Activated naive CD8-positive, alpha-beta T cell treated with anti-CD3 and anti-CD28 coated beads, Interleukin-2, amount 50 U/mL, for 16 hours (primary cell): ENCODE results near the gene SCMH1.
"Not testable (repeated sequence)": the region's sequence is repeated elsewhere in the genome, so short reads cannot be mapped to it uniquely, and the experiment has no call there.

Experiments used
- DNase-seq: peaks from one replicate; pipeline ENCODE4 v3.0.0-alpha.2; 2020; ENCODE audit warnings: low read depth, low spot score

Gene SCMH1

DNA sequence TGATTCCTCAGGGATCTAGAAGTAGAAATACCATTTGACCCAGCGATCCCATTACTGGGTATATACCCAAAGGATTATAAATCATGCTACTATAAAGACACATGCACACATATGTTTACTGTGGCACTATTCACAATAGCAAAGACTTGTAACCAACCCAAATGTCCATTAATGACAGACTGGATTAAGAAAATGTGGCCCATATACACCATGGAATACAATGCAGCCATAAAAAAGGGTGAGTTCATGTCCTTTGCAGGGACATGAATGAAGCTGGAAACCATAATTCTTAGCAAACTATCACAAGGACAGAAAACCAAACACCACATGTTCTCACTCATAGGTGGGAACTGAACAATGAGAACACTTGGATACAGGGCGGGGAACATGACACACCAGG is 30.5 kb downstream of the SCMH1 start:
- not testable (repeated sequence) for DNase-seq

GRCh38 chr1:41207053-41207452 is 35.1 kb downstream of the SCMH1 start:
- DNase-seq, result not testable (repeated sequence)

GRCh38 chr1:41200728-41201127 is 41.4 kb downstream of the SCMH1 start:
- DNase-seq, result no peak

GRCh38 chr1:41199375-41199774 is 42.7 kb downstream of the SCMH1 start:
- DNase-seq, result no peak

GRCh38 chr1:41192456-41193178 is 49.5 kb downstream of the SCMH1 start:
- no peak for DNase-seq

- no peak for DNase-seq
Measured at GRCh38 chr1:41184446-41184845, 57.7 kb downstream of the SCMH1 start.

GRCh38 chr1:41178230-41178629 is 63.9 kb downstream of the SCMH1 start:
- DNase-seq, result not testable (repeated sequence)

DNA sequence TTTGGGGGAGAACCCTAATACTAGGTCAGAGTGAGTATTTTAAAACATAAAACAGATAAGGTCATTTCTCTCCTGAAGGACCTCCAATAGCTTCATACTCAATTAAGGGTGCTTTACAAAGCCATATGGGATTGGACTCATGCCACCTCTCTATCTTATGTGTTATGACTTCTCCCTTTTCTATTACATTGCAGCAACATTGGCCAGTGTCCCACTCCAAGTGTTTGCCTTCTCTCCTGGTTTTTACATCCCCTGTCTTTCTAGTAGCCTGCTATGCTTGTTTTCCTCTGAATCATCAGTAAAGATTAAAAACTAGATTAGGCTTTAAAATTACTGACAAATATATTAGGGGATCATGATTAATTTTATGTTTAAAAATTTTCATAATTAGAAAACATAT is 66.6 kb downstream of the SCMH1 start:
- no peak for DNase-seq

DNA sequence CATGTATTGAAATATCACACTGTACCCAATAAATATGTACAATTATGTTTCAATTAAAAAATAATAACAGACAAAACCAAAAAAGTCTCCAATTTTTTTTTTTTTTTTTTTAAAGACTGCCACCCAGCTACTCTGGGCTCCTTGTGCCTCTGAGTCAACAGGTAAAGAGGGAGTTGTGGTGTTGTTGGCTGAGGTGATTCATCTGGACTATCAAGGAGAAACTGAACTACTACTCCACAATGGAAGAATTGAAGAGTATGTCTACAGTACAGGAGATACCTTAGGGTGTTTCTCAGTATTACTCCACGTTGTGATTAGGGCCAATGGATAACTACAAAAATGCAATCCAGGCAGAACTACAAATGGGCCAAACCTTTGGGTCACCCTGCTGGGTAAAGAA is 67.9 kb downstream of the SCMH1 start:
- no peak for DNase-seq

DNA sequence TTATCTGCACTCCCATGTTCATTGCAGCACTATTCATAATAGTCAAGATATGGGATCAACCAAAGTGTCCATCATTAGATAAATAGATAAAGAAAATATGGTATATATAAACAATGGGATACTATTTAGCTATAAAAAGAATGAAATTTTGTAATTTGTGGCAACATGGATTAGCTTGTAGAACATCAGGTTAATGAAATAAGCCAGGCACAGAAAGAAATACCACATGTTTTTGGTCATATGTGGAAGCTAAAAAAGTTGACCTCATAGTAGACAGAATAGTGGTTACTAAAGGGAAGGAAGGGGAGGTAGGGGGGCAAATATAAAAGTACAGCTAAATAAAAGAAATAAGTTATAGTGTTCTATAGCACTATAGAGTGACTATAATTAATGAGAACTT is 68.5 kb downstream of the SCMH1 start:
- DNase-seq, result no peak

- no peak for DNase-seq
Measured at GRCh38 chr1:41171266-41171874, 70.7 kb downstream of the SCMH1 start.

DNA sequence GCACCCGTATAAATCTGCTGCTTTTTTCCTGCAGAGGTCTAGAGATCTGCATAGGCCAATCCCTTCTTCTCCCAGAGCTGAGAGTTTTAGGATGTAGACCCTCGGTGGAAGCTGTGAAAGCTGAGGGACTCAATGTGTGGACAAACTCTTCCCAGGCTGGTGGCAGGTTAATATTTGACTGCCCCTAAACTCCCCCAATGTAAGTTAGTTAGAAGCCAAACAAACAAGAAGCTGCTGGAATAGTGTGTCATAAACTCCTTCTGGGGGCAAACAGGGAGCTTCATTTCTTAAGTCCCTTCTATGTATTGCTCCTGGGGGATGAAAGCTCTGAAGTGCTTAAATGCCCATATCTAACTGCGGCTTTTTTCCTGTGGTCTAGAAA is 72.3 kb downstream of the SCMH1 start:
- no peak for DNase-seq

DNA sequence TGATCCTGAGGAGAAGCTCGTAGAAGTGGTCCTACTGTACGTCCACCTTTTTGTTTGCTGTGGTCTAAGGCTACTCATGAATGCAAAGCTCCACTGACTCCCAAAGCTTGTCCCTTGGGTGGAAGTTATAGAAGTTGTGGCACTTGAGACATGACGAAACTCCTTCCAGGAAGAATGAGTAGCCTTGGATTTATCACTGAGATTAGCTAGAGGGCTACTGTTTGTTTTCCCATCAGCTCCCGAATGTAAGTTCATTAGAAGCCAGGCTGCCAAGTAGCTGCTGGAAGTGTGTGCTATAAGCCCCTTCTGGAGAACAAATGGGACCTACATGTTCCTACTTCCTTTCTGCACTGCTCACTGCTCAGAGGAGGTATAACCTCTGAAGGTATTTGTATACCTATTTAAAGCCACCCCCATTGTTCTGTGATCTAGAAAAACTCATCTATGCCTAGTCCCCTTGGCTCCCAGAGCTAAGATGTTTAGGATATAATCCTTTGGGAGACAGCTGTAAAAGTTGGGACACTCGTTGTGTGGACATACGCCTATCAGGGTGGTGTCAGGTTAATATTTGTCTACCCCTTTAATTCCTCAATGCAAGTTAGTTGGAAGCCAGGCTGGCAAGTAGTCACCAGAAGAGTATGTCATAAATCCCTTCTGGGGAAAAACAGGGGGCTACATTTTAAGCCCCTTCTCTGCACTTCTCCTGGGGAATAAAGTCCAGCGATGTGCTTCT is 72.9 kb downstream of the SCMH1 start:
- no peak for DNase-seq

DNA sequence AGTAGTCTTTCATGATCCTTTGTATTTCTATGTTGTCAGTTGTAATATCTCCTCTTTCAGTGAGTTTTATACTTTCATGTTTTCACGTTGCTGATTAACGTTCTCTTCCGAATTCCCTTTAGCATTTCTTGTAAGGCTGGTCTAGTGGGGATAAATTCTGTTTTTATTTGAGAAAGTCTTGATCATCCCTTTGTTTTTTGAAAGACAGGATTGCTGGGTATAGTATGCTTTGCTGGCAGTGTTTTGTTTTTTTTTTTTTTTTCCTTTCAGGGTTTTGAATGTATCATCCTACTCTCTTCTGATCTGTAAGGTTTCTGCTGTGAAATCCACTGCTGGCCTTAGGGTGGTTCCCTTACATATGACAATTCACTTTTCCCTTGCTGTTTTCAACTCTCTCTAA is 74.4 kb downstream of the SCMH1 start:
- DNase-seq, result no peak

DNA sequence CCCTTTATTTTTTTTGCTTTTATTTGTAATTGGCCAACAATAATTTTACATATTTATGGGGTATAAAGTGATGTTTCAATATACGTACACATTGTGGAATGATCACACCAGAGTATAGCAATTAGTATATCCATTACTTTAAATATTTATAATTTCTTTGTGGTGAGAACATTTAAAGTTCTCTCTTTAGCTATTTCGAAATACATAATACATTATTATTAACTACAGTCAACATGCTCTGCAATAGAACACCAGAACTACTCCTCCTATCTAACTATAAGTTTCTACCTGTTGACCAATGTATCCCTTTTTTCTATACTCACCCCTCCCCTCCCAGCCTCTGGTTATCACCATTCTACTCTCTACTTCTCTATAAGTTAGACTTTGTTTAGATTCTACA is 77.4 kb downstream of the SCMH1 start:
- DNase-seq, result no peak

DNA sequence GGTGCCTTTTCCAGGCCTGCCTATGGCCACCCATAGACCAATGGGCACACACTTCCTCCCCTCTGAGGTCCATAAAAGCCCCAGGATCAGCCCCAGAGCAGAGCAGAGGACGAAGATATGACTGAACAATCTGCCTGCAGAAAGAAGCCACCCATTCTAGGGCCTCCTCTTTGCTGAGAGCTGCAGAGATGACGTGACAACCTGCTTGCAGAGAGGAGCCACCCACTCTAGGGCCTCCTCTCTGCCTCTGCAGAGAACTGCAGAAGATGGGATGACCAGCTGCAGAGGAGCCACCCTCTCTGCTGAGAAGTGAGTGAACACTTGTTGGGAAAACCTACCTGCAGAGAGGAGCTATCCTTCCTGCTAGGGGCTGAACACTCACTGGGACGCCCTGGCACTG is 79.7 kb downstream of the SCMH1 start:
- no peak for DNase-seq

DNA sequence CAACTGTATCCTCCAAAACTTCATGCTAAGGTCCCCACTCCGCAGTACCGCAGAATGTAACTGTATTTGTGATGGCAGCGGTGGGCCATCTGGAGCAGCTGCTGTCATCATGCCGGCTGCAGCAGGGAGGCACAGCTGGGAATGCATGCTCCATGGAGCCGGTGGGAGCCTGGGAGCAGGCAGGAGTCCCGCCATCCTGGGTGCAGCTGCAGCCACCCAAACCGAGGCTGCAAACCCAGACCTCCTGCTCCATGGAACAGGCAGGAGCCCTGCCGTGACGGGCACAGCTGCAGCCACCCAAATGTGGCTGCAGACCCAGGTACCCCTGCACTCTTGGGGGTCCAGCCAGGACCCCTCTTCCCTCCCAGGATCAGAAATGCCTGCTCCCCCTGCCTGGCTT is 80.3 kb downstream of the SCMH1 start:
- no peak for DNase-seq

DNA sequence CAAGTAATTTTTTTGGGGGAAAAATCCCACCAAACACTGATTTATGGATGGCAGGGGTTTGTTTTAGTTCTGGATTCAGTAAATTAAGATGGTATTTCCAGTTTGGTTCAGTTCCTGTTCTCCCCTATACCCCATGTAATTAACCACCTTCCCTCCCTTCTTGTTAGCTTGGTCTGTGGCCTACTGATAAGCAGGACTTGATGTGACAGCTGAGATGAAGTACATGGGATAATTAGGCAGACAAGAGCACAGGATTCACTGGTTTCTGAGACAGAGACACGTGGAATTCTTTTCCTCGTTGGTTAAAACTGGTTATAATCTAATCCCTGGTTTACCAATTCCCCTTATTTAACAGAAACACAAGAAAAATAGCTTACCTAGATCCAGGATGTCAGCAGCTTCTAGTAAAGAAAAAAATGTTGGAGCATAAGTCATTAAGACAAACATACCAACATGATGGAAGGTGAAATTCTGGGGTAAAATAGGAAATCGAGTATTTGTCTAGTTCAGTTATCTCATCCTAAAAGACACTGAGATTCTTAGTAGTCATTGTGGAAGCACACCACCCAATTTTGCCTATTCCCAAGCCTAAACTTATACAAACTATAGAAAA is 81.5 kb downstream of the SCMH1 start:
- DNase-seq, result no peak

DNA sequence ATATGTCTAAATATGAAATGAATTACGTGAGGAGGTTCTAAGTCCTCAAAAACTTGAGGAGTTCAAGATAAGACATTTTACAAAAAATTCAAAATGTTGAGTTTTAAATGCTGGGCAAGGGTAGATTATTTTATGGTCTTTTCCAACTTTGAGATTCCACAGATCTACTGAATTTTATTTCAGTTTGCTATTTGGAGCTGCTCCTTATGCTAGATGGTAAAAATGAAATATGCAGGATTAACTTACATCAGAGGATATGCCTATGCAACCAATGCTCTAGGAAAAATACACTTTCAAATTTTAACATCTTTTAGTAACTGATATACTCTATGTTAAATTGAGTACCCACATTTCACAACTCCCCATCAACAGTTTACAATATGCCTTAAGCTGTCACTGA is 83.1 kb downstream of the SCMH1 start:
- DNase-seq, result no peak

GRCh38 chr1:41158147-41158875 is 83.8 kb downstream of the SCMH1 start:
- DNase-seq, result no peak

GRCh38 chr1:41155105-41155504 is 87.0 kb downstream of the SCMH1 start:
- DNase-seq, result no peak

- DNase-seq, result no peak
Measured at GRCh38 chr1:41153750-41154274, 88.3 kb downstream of the SCMH1 start.
